Aortic smooth muscle cell (primary cell): ENCODE measurements around the gene SLC25A22. TPM values are rescaled to one million over a fixed set of nuclear protein-coding genes. Genes with fewer than 3 reads are reported as not detected.

ENCODE experiments used
- total RNA-seq: library from RNA; depleted of rRNA; stranded (reverse); fragments of >200 nt; gene quantifications from 2 replicates; pipeline ENCODE4 v1.2.3, GENCODE V29; 2014

The SLC25A22 gene
- 7.1 and 10.7 TPM in 2 replicates for total RNA-seq

GRCh38 chr11:798093-798713, at the start of gene SLC25A22:
Gene SLC25A22 (minus strand): TSS chr11:798281. CDS start chr11:795006, 3,275 bp downstream.

GRCh38 chr11:842370-843002, 44.4 kb upstream of the SLC25A22 start, which contains the start of the genes POLR2L and TSPAN4:
Gene POLR2L (minus strand): TSS chr11:842529. CDS start chr11:842508, 21 bp downstream.
Gene TSPAN4 (plus strand): TSS chr11:842852. CDS start chr11:850305, 7,453 bp downstream.

GRCh38 chr11:832529-833113, 34.5 kb upstream of the SLC25A22 start, which contains the start of gene CD151:
Gene CD151 (plus strand): TSS chr11:832952. CDS start chr11:836070, 3,118 bp downstream.

GRCh38 chr11:827897-828192, 29.8 kb upstream of the SLC25A22 start, which contains the start of gene CRACR2B:
Gene CRACR2B (plus strand): TSS chr11:827919. CDS start chr11:828608, 689 bp downstream.

GRCh38 chr11:818396-819128, 20.5 kb upstream of the SLC25A22 start, which contains the start of gene PNPLA2:
Gene PNPLA2 (plus strand): TSS chr11:818914. CDS start chr11:819719, 805 bp downstream.

GRCh38 chr11:809287-810039, 11.4 kb upstream of the SLC25A22 start, which contains the start of gene RPLP2:
Gene RPLP2 (plus strand): TSS chr11:809967. CDS start chr11:810235, 268 bp downstream.

GRCh38 chr11:789943-790342, 8.1 kb downstream of the SLC25A22 start, which contains the start of gene CEND1:
Gene CEND1 (minus strand): TSS chr11:790090. CDS start chr11:788576, 1,514 bp downstream.

GRCh38 chr11:777288-778255, 20.5 kb downstream of the SLC25A22 start, which contains the start of gene GATD1:
Gene GATD1 (minus strand): TSS chr11:777487. CDS start chr11:777462, 25 bp downstream.

GRCh38 chr11:747158-748006, 50.7 kb downstream of the SLC25A22 start, which contains the start of gene TALDO1:
Gene TALDO1 (plus strand): TSS chr11:747464. CDS start chr11:747482, 18 bp downstream.

Other genes with a start within 250 kb of the SLC25A22 start
- 0.13 and 0.19 TPM in 2 replicates for gene LMNTD2, start 237.5 kb downstream of the SLC25A22 start, total RNA-seq
- 1.2 and 1.7 TPM in 2 replicates for gene RASSF7, start 237.3 kb downstream of the SLC25A22 start, total RNA-seq
- gene PHRF1, start 221.8 kb downstream of the SLC25A22 start, total RNA-seq = 21.7 and 27.9 TPM in 2 replicates
- 8.6 and 9.8 TPM in 2 replicates for gene IRF7, start 182.3 kb downstream of the SLC25A22 start, total RNA-seq
- not detected in 2 replicates for gene CDHR5, start 173.3 kb downstream of the SLC25A22 start, total RNA-seq
- gene SCT, start 171.1 kb downstream of the SLC25A22 start, total RNA-seq = not detected in 2 replicates
- 0.06 TPM in 1 of 2 replicates, not detected in the other for gene DRD4, start 161.0 kb downstream of the SLC25A22 start, total RNA-seq
- gene DEAF1, start 103.1 kb downstream of the SLC25A22 start, total RNA-seq = 31.4 and 31.7 TPM in 2 replicates
- 6.8 and 7.9 TPM in 2 replicates for gene TMEM80, start 102.5 kb downstream of the SLC25A22 start, total RNA-seq
- gene EPS8L2, start 92.0 kb downstream of the SLC25A22 start, total RNA-seq = 29.9 and 31.0 TPM in 2 replicates
- gene TALDO1, start 50.8 kb downstream of the SLC25A22 start, total RNA-seq = 163 and 213 TPM in 2 replicates
- 21.5 and 22.3 TPM in 2 replicates for gene GATD1, start 20.8 kb downstream of the SLC25A22 start, total RNA-seq
- 0.66 and 0.75 TPM in 2 replicates for gene CEND1, start 8.2 kb downstream of the SLC25A22 start, total RNA-seq
- 3.3 and 4.4 TPM in 2 replicates for gene PIDD1, start 7.0 kb upstream of the SLC25A22 start, total RNA-seq
- gene RPLP2, start 11.7 kb upstream of the SLC25A22 start, total RNA-seq = 310 and 345 TPM in 2 replicates
- 35.0 and 35.6 TPM in 2 replicates for gene PNPLA2, start 20.6 kb upstream of the SLC25A22 start, total RNA-seq
- gene CRACR2B, start 29.6 kb upstream of the SLC25A22 start, total RNA-seq = 4.6 and 4.9 TPM in 2 replicates
- 687 and 834 TPM in 2 replicates for gene CD151, start 34.7 kb upstream of the SLC25A22 start, total RNA-seq
- gene POLR2L, start 44.2 kb upstream of the SLC25A22 start, total RNA-seq = 431 and 461 TPM in 2 replicates
- gene TSPAN4, start 44.6 kb upstream of the SLC25A22 start, total RNA-seq = 185 and 221 TPM in 2 replicates
- 38.3 and 57.1 TPM in 2 replicates for gene CHID1, start 112.5 kb upstream of the SLC25A22 start, total RNA-seq
- 21.7 and 25.9 TPM in 2 replicates for gene AP2A2, start 127.6 kb upstream of the SLC25A22 start, total RNA-seq
- gene MUC6, start 238.4 kb upstream of the SLC25A22 start, total RNA-seq = not detected in 2 replicates